ENCODE data around the gene AP1M2. TPM values are rescaled to one million over a fixed set of nuclear protein-coding genes. Genes with fewer than 3 reads are reported as not detected.

AP1M2 gene
- total RNA-seq (74.1 TPM), polyA plus RNA-seq (ENCODE audit: insufficient read depth, low read depth, low replicate concordance) (232 TPM)
- long read RNA-seq, donor 1, transcript AP1M2-201 (12 exons, 1,749 nt): major isoform, 6 of 13 reads
- long read RNA-seq, donor 1, partial matches to known transcripts: 7 of 13 reads
- long read RNA-seq, donor 1, other reads (novel, unspliced or antisense): 0 of 13 reads
- long read RNA-seq, donor 2, transcript AP1M2-201 (12 exons, 1,749 nt): major isoform, 7 of 14 reads
- long read RNA-seq, donor 2, partial matches to known transcripts: 6 of 14 reads
- long read RNA-seq, donor 2, other reads (novel, unspliced or antisense): 0 of 14 reads
- long read RNA-seq, donor 3, transcript AP1M2-201 (12 exons, 1,749 nt): major isoform, 13 of 133 reads
- long read RNA-seq, donor 3, partial matches to known transcripts: 82 of 133 reads
- long read RNA-seq, donor 3, other reads (novel, unspliced or antisense): 33 of 133 reads
- long read RNA-seq, donor 4, transcript AP1M2-201 (12 exons, 1,749 nt): major isoform, 14 of 403 reads
- long read RNA-seq, donor 4, partial matches to known transcripts: 337 of 403 reads
- long read RNA-seq, donor 4, other reads (novel, unspliced or antisense): 50 of 403 reads
- long read RNA-seq, donor 5, partial matches to known transcripts: 0 of 1 reads
- long read RNA-seq, donor 5, other reads (novel, unspliced or antisense): 0 of 1 reads
- long read RNA-seq, donor 6, transcript AP1M2-201 (12 exons, 1,749 nt): major isoform, 6 of 29 reads
- long read RNA-seq, donor 6, partial matches to known transcripts: 22 of 29 reads
- long read RNA-seq, donor 6, other reads (novel, unspliced or antisense): 0 of 29 reads
- long read RNA-seq, donor 7, transcript AP1M2-201 (12 exons, 1,749 nt): major isoform, 63 of 101 reads
- long read RNA-seq, donor 7, transcript AP1M2-207 (12 exons, 1,757 nt): minor isoform, 15 of 101 reads
- long read RNA-seq, donor 7, partial matches to known transcripts: 15 of 101 reads
- long read RNA-seq, donor 7, other reads (novel, unspliced or antisense): 8 of 101 reads
- long read RNA-seq, donor 8, partial matches to known transcripts: 10 of 16 reads
- long read RNA-seq, donor 8, other reads (novel, unspliced or antisense): 0 of 16 reads
- long read RNA-seq, donor 9, partial matches to known transcripts: 6 of 13 reads
- long read RNA-seq, donor 9, other reads (novel, unspliced or antisense): 0 of 13 reads
- long read RNA-seq, donor 10, transcript AP1M2-201 (12 exons, 1,749 nt): major isoform, 9 of 699 reads
- long read RNA-seq, donor 10, partial matches to known transcripts: 559 of 699 reads
- long read RNA-seq, donor 10, other reads (novel, unspliced or antisense): 130 of 699 reads

GRCh38 chr19:10587022-10587838, at the start of gene AP1M2:
TSS of gene AP1M2 (minus strand) at chr19:10587312. CDS start at chr19:10587231, 81 bp downstream.
- DNase-seq: peak in 2 of 5 donors; percentile 26 to 33
- Histone ChIP-seq H3K4me3 (ENCODE audit: low read length in 3 of 3) (peak within 1 kb of the TSS; percentile 37 to 63 (median 63)), H3K4me1 (ENCODE audit: control insufficient read depth in 2 of 3, insufficient read depth in 2 of 3, low read depth in 1 of 3, low read length in 3 of 3) (no peaks in the 10 kb centered on the region), H3K27ac (ENCODE audit: low read depth in 2 of 2, low read length in 2 of 2) (no peak within 1 kb of the TSS), H3K9ac (ENCODE audit: low read length in 3 of 3) (peak within 1 kb of the TSS in 2 of 3 donors; percentile 32 to 69), H3K27me3 (ENCODE audit: control insufficient read depth, insufficient read depth, low read length) (peaks cover 3% of the 10 kb centered on the region), H3K9me3 (ENCODE audit: control insufficient read depth in 2 of 3, insufficient read depth in 1 of 3, low read length in 3 of 3) (no peaks in the 10 kb centered on the region), H3K36me3 (ENCODE audit: control insufficient read depth in 2 of 3, insufficient read depth in 3 of 3, low read length in 3 of 3) (no peaks in the 10 kb centered on the region)
- FAIRE-seq: no peak
- TF ChIP-seq CTCF (IDR thresholded peaks at IDR 0.05; ENCODE audit: borderline replicate concordance, extremely low read depth, insufficient read depth): no peak
- intact Hi-C loops (cut with DNase I): no loop called here

- no peak overlapping the region for H3K9ac ChIP-seq (ENCODE audit: low read length in 3 of 3)
- no peak overlapping the region for H3K4me3 ChIP-seq (ENCODE audit: low read length in 3 of 3)
- no peaks in the 10 kb centered on the region for H3K27me3 ChIP-seq (ENCODE audit: control insufficient read depth, insufficient read depth, low read length)
- no peaks in the 10 kb centered on the region for H3K4me1 ChIP-seq (ENCODE audit: control insufficient read depth in 2 of 3, insufficient read depth in 2 of 3, low read depth in 1 of 3, low read length in 3 of 3)
- DNase-seq (no peak), FAIRE-seq (no peak)
- H3K9me3 ChIP-seq (ENCODE audit: control insufficient read depth in 2 of 3, insufficient read depth in 1 of 3, low read length in 3 of 3): no peaks in the 10 kb centered on the region
- intact Hi-C loops (cut with DNase I): no loop called here
- peaks cover 2 to 42% (median 23%) of the 10 kb centered on the region in 3 donors for H3K36me3 ChIP-seq (ENCODE audit: control insufficient read depth in 2 of 3, insufficient read depth in 3 of 3, low read length in 3 of 3)
- TF ChIP-seq CTCF (IDR thresholded peaks at IDR 0.05; ENCODE audit: borderline replicate concordance, extremely low read depth, insufficient read depth): no peak
- H3K27ac ChIP-seq (ENCODE audit: low read depth in 2 of 2, low read length in 2 of 2): no peak overlapping the region
Observed at GRCh38 chr19:10636304-10636972, 49.3 kb upstream of the AP1M2 start.

GRCh38 chr19:10634963-10635362, 47.9 kb upstream of the AP1M2 start:
- intact Hi-C loops (cut with DNase I): no loop called here
- no peaks in the 10 kb centered on the region for H3K27me3 ChIP-seq (ENCODE audit: control insufficient read depth, insufficient read depth, low read length)
- no peaks in the 10 kb centered on the region for H3K9me3 ChIP-seq (ENCODE audit: control insufficient read depth in 2 of 3, insufficient read depth in 1 of 3, low read length in 3 of 3)
- DNase-seq (no peak), FAIRE-seq (no peak)
- no peak overlapping the region for H3K9ac ChIP-seq (ENCODE audit: low read length in 3 of 3)
- no peak for TF ChIP-seq CTCF (IDR thresholded peaks at IDR 0.05; ENCODE audit: borderline replicate concordance, extremely low read depth, insufficient read depth)
- H3K36me3 ChIP-seq (ENCODE audit: control insufficient read depth in 2 of 3, insufficient read depth in 3 of 3, low read length in 3 of 3): peaks cover 2 to 45% (median 23%) of the 10 kb centered on the region in 3 donors
- H3K4me1 ChIP-seq (ENCODE audit: control insufficient read depth in 2 of 3, insufficient read depth in 2 of 3, low read depth in 1 of 3, low read length in 3 of 3): no peaks in the 10 kb centered on the region
- no peak overlapping the region for H3K4me3 ChIP-seq (ENCODE audit: low read length in 3 of 3)
- no peak overlapping the region for H3K27ac ChIP-seq (ENCODE audit: low read depth in 2 of 2, low read length in 2 of 2)
